ENCODE data around the gene PRTFDC1.
A peak's percentile ranks its signal among the peaks of the same experiment; 100 is the strongest.

PRTFDC1 gene

GRCh38 chr10:24889639-24890038, 62.8 kb downstream of the PRTFDC1 start:
- Histone ChIP-seq H3K36me3 (ENCODE audit: control insufficient read depth, insufficient read depth, low read length) (no peaks in the 10 kb centered on the region), H3K79me2 (ENCODE audit: control insufficient read depth, insufficient read depth, low read length) (no peaks in the 10 kb centered on the region), H3K4me3 (ENCODE audit: low read length) (no peak overlapping the region), H3K4ac (ENCODE audit: low read depth, low read length) (no peak overlapping the region), H3K4me2 (ENCODE audit: low read length) (no peak overlapping the region), H2BK120ac (ENCODE audit: low read depth, low read length) (no peak overlapping the region), H3K56ac (ENCODE audit: low read length) (no peak overlapping the region), H3K4me1 (ENCODE audit: control insufficient read depth, low read depth, low read length) (no peaks in the 10 kb centered on the region), H4K5ac (ENCODE audit: low read length) (no peak overlapping the region), H3K79me1 (ENCODE audit: low read length) (no peaks in the 10 kb centered on the region), H2BK5ac (ENCODE audit: low read length) (no peak overlapping the region), H2AK5ac (ENCODE audit: low read length) (no peak overlapping the region), H3K23ac (ENCODE audit: low read length) (no peak overlapping the region), H2BK15ac (replicated peaks; ENCODE audit: low read depth) (no peak overlapping the region), H3K27ac (ENCODE audit: low read depth, low read length) (no peak overlapping the region), H4K8ac (ENCODE audit: low read depth, low read length) (no peak overlapping the region), H3K9ac (ENCODE audit: low read length) (no peak overlapping the region), H3K18ac (ENCODE audit: low read length) (no peak overlapping the region), H3K27me3 (ENCODE audit: insufficient read depth, low read length, poor library complexity) (no peaks in the 10 kb centered on the region)
- no CpG with 5 or more reads among the region's 1 CpG for WGBS (ENCODE audit: extremely low coverage, insufficient coverage, low lambda C conversion rate)
- DNase-seq = no peak

DNA sequence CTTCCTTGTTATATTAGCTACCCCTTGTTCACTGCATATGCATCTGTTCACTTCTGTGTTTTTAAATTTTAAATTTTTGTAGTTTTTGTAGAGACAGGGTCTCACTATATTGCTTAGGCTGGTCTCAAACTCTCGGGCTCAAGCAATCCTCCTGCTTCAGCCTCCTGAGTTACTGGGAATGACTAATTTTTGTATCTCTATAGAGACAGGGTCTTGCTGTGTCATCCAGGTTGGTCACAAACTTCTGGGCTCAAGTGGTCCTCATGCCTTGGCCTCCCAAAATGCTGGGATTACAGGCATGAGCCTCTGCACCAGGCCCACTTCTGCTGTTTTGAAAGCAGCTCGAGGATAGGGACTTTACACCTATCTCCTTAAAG, 64.6 kb downstream of the PRTFDC1 start:
- Histone ChIP-seq H3K79me1 (ENCODE audit: low read length) (no peaks in the 10 kb centered on the region), H3K4me1 (ENCODE audit: control insufficient read depth, low read depth, low read length) (no peaks in the 10 kb centered on the region), H3K36me3 (ENCODE audit: control insufficient read depth, insufficient read depth, low read length) (no peaks in the 10 kb centered on the region), H3K27ac (ENCODE audit: low read depth, low read length) (no peak overlapping the region), H3K4ac (ENCODE audit: low read depth, low read length) (no peak overlapping the region), H3K4me2 (ENCODE audit: low read length) (no peak overlapping the region), H3K27me3 (ENCODE audit: insufficient read depth, low read length, poor library complexity) (no peaks in the 10 kb centered on the region), H3K18ac (ENCODE audit: low read length) (no peak overlapping the region), H2BK120ac (ENCODE audit: low read depth, low read length) (no peak overlapping the region), H4K8ac (ENCODE audit: low read depth, low read length) (no peak overlapping the region), H3K79me2 (ENCODE audit: control insufficient read depth, insufficient read depth, low read length) (no peaks in the 10 kb centered on the region), H3K56ac (ENCODE audit: low read length) (no peak overlapping the region), H4K5ac (ENCODE audit: low read length) (no peak overlapping the region), H2BK15ac (replicated peaks; ENCODE audit: low read depth) (no peak overlapping the region), H3K9ac (ENCODE audit: low read length) (no peak overlapping the region), H2BK5ac (ENCODE audit: low read length) (no peak overlapping the region), H2AK5ac (ENCODE audit: low read length) (no peak overlapping the region), H3K4me3 (ENCODE audit: low read length) (no peak overlapping the region), H3K23ac (ENCODE audit: low read length) (no peak overlapping the region)
- no CpG with 5 or more reads among the region's 2 CpGs for WGBS (ENCODE audit: extremely low coverage, insufficient coverage, low lambda C conversion rate)
- DNase-seq = no peak

DNA sequence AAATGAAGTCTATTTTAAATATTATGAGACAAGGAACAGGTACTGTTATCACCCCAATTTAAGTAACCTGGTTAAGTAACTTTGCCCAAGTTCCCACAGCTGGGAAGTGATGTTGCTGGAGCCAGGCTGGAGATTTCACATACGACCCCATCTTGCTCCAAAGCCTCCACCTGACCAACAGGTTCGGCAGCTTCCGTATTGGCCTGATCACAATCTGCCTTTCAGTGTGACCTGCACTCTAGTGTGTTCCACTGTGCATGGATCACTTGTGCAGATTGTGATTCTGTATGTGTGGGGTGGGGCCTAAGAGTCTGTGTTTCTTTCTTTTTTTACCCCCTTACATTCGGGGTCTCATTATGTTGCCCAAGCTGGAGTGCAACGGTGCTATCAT, 66.1 kb downstream of the PRTFDC1 start:
- H3K56ac ChIP-seq (ENCODE audit: low read length) = no peak overlapping the region
- H3K27ac ChIP-seq (ENCODE audit: low read depth, low read length) = no peak overlapping the region
- no peak overlapping the region for H2AK5ac ChIP-seq (ENCODE audit: low read length)
- WGBS (ENCODE audit: extremely low coverage, insufficient coverage, low lambda C conversion rate) = no CpG with 5 or more reads among the region's 5 CpGs
- no peak overlapping the region for H3K18ac ChIP-seq (ENCODE audit: low read length)
- no peak overlapping the region for H4K8ac ChIP-seq (ENCODE audit: low read depth, low read length)
- no peaks in the 10 kb centered on the region for H3K4me1 ChIP-seq (ENCODE audit: control insufficient read depth, low read depth, low read length)
- H3K79me2 ChIP-seq (ENCODE audit: control insufficient read depth, insufficient read depth, low read length) = no peaks in the 10 kb centered on the region
- H2BK15ac ChIP-seq (replicated peaks; ENCODE audit: low read depth) = no peak overlapping the region
- H2BK120ac ChIP-seq (ENCODE audit: low read depth, low read length) = no peak overlapping the region
- H3K79me1 ChIP-seq (ENCODE audit: low read length) = no peaks in the 10 kb centered on the region
- no peaks in the 10 kb centered on the region for H3K36me3 ChIP-seq (ENCODE audit: control insufficient read depth, insufficient read depth, low read length)
- DNase-seq = no peak
- no peak overlapping the region for H2BK5ac ChIP-seq (ENCODE audit: low read length)
- H3K27me3 ChIP-seq (ENCODE audit: insufficient read depth, low read length, poor library complexity) = no peaks in the 10 kb centered on the region
- H3K4me2 ChIP-seq (ENCODE audit: low read length) = no peak overlapping the region
- no peak overlapping the region for H3K4me3 ChIP-seq (ENCODE audit: low read length)
- no peak overlapping the region for H3K4ac ChIP-seq (ENCODE audit: low read depth, low read length)
- no peak overlapping the region for H4K5ac ChIP-seq (ENCODE audit: low read length)
- H3K9ac ChIP-seq (ENCODE audit: low read length) = no peak overlapping the region
- no peak overlapping the region for H3K23ac ChIP-seq (ENCODE audit: low read length)

GRCh38 chr10:24885551-24886289, 66.7 kb downstream of the PRTFDC1 start:
- no peak overlapping the region for H2AK5ac ChIP-seq (ENCODE audit: low read length)
- no peaks in the 10 kb centered on the region for H3K79me2 ChIP-seq (ENCODE audit: control insufficient read depth, insufficient read depth, low read length)
- no peaks in the 10 kb centered on the region for H3K36me3 ChIP-seq (ENCODE audit: control insufficient read depth, insufficient read depth, low read length)
- no peak overlapping the region for H3K56ac ChIP-seq (ENCODE audit: low read length)
- no peaks in the 10 kb centered on the region for H3K4me1 ChIP-seq (ENCODE audit: control insufficient read depth, low read depth, low read length)
- no peak overlapping the region for H2BK5ac ChIP-seq (ENCODE audit: low read length)
- WGBS (ENCODE audit: extremely low coverage, insufficient coverage, low lambda C conversion rate) = no CpG with 5 or more reads among the region's 7 CpGs
- no peak overlapping the region for H3K18ac ChIP-seq (ENCODE audit: low read length)
- H3K23ac ChIP-seq (ENCODE audit: low read length) = no peak overlapping the region
- no peak overlapping the region for H3K4me2 ChIP-seq (ENCODE audit: low read length)
- no peak for DNase-seq
- no peak overlapping the region for H3K9ac ChIP-seq (ENCODE audit: low read length)
- H3K27ac ChIP-seq (ENCODE audit: low read depth, low read length) = no peak overlapping the region
- no peak overlapping the region for H2BK15ac ChIP-seq (replicated peaks; ENCODE audit: low read depth)
- no peaks in the 10 kb centered on the region for H3K27me3 ChIP-seq (ENCODE audit: insufficient read depth, low read length, poor library complexity)
- H2BK120ac ChIP-seq (ENCODE audit: low read depth, low read length) = no peak overlapping the region
- no peak overlapping the region for H3K4ac ChIP-seq (ENCODE audit: low read depth, low read length)
- H3K4me3 ChIP-seq (ENCODE audit: low read length) = no peak overlapping the region
- no peak overlapping the region for H4K8ac ChIP-seq (ENCODE audit: low read depth, low read length)
- no peak overlapping the region for H4K5ac ChIP-seq (ENCODE audit: low read length)
- H3K79me1 ChIP-seq (ENCODE audit: low read length) = no peaks in the 10 kb centered on the region

DNA sequence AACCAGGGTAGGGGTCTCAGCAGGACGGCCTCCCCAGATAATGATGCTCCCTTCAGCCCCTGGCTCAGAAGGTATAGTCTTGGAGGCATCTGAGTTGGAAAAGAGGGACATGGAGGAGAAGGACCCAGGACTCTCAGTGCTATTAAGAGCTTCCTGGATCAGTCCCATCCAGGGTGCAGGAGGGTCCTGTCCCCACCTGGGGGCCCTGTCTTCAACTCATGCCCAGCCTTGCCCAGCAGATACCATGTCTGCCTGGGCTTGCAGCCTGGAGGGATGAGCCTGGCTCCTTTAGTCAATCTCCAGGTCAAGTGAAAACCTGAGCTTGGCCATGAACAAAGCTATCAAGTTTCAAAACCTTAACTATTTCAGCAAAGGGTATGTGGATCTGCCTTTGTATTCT, 67.6 kb downstream of the PRTFDC1 start:
- WGBS (ENCODE audit: extremely low coverage, insufficient coverage, low lambda C conversion rate) = no CpG with 5 or more reads among the region's 1 CpG
- peak; percentile 28 for DNase-seq
- H3K36me3 ChIP-seq (ENCODE audit: control insufficient read depth, insufficient read depth, low read length) = no peaks in the 10 kb centered on the region
- H2AK5ac ChIP-seq (ENCODE audit: low read length) = no peak overlapping the region
- H4K5ac ChIP-seq (ENCODE audit: low read length) = no peak overlapping the region
- no peak overlapping the region for H3K4me3 ChIP-seq (ENCODE audit: low read length)
- no peak overlapping the region for H2BK5ac ChIP-seq (ENCODE audit: low read length)
- H3K9ac ChIP-seq (ENCODE audit: low read length) = no peak overlapping the region
- H3K18ac ChIP-seq (ENCODE audit: low read length) = no peak overlapping the region
- H3K23ac ChIP-seq (ENCODE audit: low read length) = no peak overlapping the region
- no peaks in the 10 kb centered on the region for H3K79me2 ChIP-seq (ENCODE audit: control insufficient read depth, insufficient read depth, low read length)
- H2BK15ac ChIP-seq (replicated peaks; ENCODE audit: low read depth) = no peak overlapping the region
- no peak overlapping the region for H3K4me2 ChIP-seq (ENCODE audit: low read length)
- H4K8ac ChIP-seq (ENCODE audit: low read depth, low read length) = no peak overlapping the region
- H2BK120ac ChIP-seq (ENCODE audit: low read depth, low read length) = no peak overlapping the region
- H3K27me3 ChIP-seq (ENCODE audit: insufficient read depth, low read length, poor library complexity) = no peaks in the 10 kb centered on the region
- no peak overlapping the region for H3K27ac ChIP-seq (ENCODE audit: low read depth, low read length)
- no peaks in the 10 kb centered on the region for H3K79me1 ChIP-seq (ENCODE audit: low read length)
- no peak overlapping the region for H3K56ac ChIP-seq (ENCODE audit: low read length)
- no peak overlapping the region for H3K4ac ChIP-seq (ENCODE audit: low read depth, low read length)
- H3K4me1 ChIP-seq (ENCODE audit: control insufficient read depth, low read depth, low read length) = no peaks in the 10 kb centered on the region

DNA sequence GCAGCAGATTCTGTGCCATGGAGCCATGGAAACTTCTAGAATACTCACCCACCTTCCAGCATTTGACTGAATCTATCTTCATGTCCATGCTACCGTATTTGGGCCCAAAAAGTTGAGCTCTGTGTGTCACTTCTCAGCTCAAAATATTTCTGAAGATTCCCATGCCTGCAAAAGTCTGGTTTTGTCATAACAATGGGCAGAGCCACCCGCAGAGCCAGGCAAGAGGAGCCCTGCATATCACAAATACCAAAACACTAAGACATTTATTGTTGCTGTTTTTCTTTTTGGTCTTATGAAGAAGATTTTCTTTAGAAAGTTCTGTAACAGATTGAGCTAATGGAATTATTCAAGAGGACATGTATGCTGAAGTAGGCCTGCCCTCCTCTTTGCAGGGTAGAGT, 68.1 kb downstream of the PRTFDC1 start:
- no peak overlapping the region for H3K4me3 ChIP-seq (ENCODE audit: low read length)
- no peak overlapping the region for H3K23ac ChIP-seq (ENCODE audit: low read length)
- no peak overlapping the region for H2BK5ac ChIP-seq (ENCODE audit: low read length)
- H3K36me3 ChIP-seq (ENCODE audit: control insufficient read depth, insufficient read depth, low read length) = no peaks in the 10 kb centered on the region
- H3K4me2 ChIP-seq (ENCODE audit: low read length) = no peak overlapping the region
- no peak overlapping the region for H2BK15ac ChIP-seq (replicated peaks; ENCODE audit: low read depth)
- no peak overlapping the region for H4K5ac ChIP-seq (ENCODE audit: low read length)
- no peaks in the 10 kb centered on the region for H3K27me3 ChIP-seq (ENCODE audit: insufficient read depth, low read length, poor library complexity)
- DNase-seq = no peak
- H4K8ac ChIP-seq (ENCODE audit: low read depth, low read length) = no peak overlapping the region
- H3K79me1 ChIP-seq (ENCODE audit: low read length) = no peaks in the 10 kb centered on the region
- H3K9ac ChIP-seq (ENCODE audit: low read length) = no peak overlapping the region
- no CpG with 5 or more reads among the region's 2 CpGs for WGBS (ENCODE audit: extremely low coverage, insufficient coverage, low lambda C conversion rate)
- no peaks in the 10 kb centered on the region for H3K79me2 ChIP-seq (ENCODE audit: control insufficient read depth, insufficient read depth, low read length)
- H3K27ac ChIP-seq (ENCODE audit: low read depth, low read length) = no peak overlapping the region
- no peak overlapping the region for H2BK120ac ChIP-seq (ENCODE audit: low read depth, low read length)
- H3K18ac ChIP-seq (ENCODE audit: low read length) = no peak overlapping the region
- H2AK5ac ChIP-seq (ENCODE audit: low read length) = no peak overlapping the region
- H3K56ac ChIP-seq (ENCODE audit: low read length) = no peak overlapping the region
- no peaks in the 10 kb centered on the region for H3K4me1 ChIP-seq (ENCODE audit: control insufficient read depth, low read depth, low read length)
- no peak overlapping the region for H3K4ac ChIP-seq (ENCODE audit: low read depth, low read length)
